T-cell (primary cell): ENCODE data around the gene TTBK1. TPM values are rescaled to one million over a fixed set of nuclear protein-coding genes. Genes with fewer than 3 reads are reported as not detected.

Experiments used
- ATAC-seq, 4 experiments: fragments of 200-7000 bp in 3 of 4; fragments of 150-1000 bp in 1 of 4; cut with Tn5 transposase; replicated peaks in 1 of 4; 1 replicate in 3 of 4; 2 replicates in 1 of 4; pipeline ENCODE4 v1.10.0; 2021; ENCODE audit warnings: moderate library complexity in 3 of 4, mild to moderate bottlenecking in 2 of 4, moderate number of reproducible peaks in 1 of 4
- CTCF ChIA-PET, 2 donors: fragments of 300-600 bp; sonication (Branson Sonifier 250); formaldehyde crosslinking; loops; one replicate each; lab custom pipeline; 2022; ENCODE audit warnings: antibody characterized with exemption in 2 of 2; lab: Charles Lee
- POLR2A ChIA-PET, 2 donors: fragments of 300-600 bp; sonication (Branson Sonifier 250); formaldehyde crosslinking; loops; one replicate each; lab custom pipeline; 2022; ENCODE audit warnings: antibody characterized with exemption in 2 of 2; lab: Charles Lee
- DNase-seq, 35 experiments: peaks; one replicate each; pipeline versions ENCODE4 v3.0.0 to v3.0.0-alpha.2; 2013 to 2023
- H3K27ac ChIP-seq: one replicate; pipeline ENCODE4 v1.5.1; 2013; ENCODE audit warnings: low read length
- H3K27me3 ChIP-seq, 2 experiments: replicated peaks in 1 of 2; 1 replicate in 1 of 2; 2 replicates in 1 of 2; pipeline versions ENCODE4 v1.6.1 to v1.7.0; 2013; ENCODE audit warnings: low read length in 1 of 2, mixed read lengths in 1 of 2; ENCODE audit not compliant: control insufficient read depth in 2 of 2, insufficient read depth in 2 of 2; ENCODE audit errors: extremely low read depth in 1 of 2
- H3K36me3 ChIP-seq, 2 donors: 1 replicate in 1 of 2; 2 replicates in 1 of 2; pipeline versions ENCODE4 v1.6.1 to v1.7.0; 2013; ENCODE audit warnings: low read length in 1 of 2; ENCODE audit not compliant: control insufficient read depth in 2 of 2, insufficient read depth in 1 of 2; ENCODE audit errors: extremely low read depth in 1 of 2
- H3K4me1 ChIP-seq, 2 experiments: 1 replicate in 1 of 2; 2 replicates in 1 of 2; pipeline versions ENCODE4 v1.6.1 to v1.7.0; 2013; ENCODE audit warnings: low read length in 2 of 2, mixed read lengths in 1 of 2; ENCODE audit not compliant: insufficient read depth in 2 of 2, control insufficient read depth in 1 of 2; ENCODE audit errors: extremely low read depth in 1 of 2
- H3K4me3 ChIP-seq, 2 donors: 1 replicate in 1 of 2; 2 replicates in 1 of 2; pipeline versions ENCODE4 v1.5.1 to v1.7.0; 2013; ENCODE audit warnings: mild to moderate bottlenecking in 2 of 2, low read length in 1 of 2, moderate library complexity in 1 of 2; ENCODE audit not compliant: control insufficient read depth in 1 of 2; ENCODE audit errors: extremely low read depth in 1 of 2
- H3K9me3 ChIP-seq: 2 replicates; pipeline ENCODE4 v1.7.0; 2013
- H3K27ac Mint-ChIP-seq, 2 donors: one replicate each; pipeline ENCODE4 v1.8.0; 2020 to 2021; ENCODE audit warnings: mild to moderate bottlenecking in 2 of 2, mixed read lengths in 2 of 2
- H3K27me3 Mint-ChIP-seq, 2 donors: one replicate each; pipeline ENCODE4 v1.8.0; 2021 to 2022; ENCODE audit warnings: mixed read lengths in 2 of 2
- H3K36me3 Mint-ChIP-seq: one replicate; pipeline ENCODE4 v1.8.0; 2021; ENCODE audit warnings: mixed read lengths
- H3K4me1 Mint-ChIP-seq, 3 donors: one replicate each; pipeline ENCODE4 v1.8.0; 2020 to 2022; ENCODE audit warnings: mixed read lengths in 3 of 3, mild to moderate bottlenecking in 1 of 3
- H3K4me3 Mint-ChIP-seq, 3 donors: one replicate each; pipeline ENCODE4 v1.8.0; 2020 to 2022; ENCODE audit warnings: mild to moderate bottlenecking in 3 of 3, mixed read lengths in 3 of 3, moderate library complexity in 3 of 3
- H3K9me3 Mint-ChIP-seq, 3 donors: one replicate each; pipeline ENCODE4 v1.8.0; 2020 to 2022; ENCODE audit warnings: mixed read lengths in 3 of 3
- WGBS: methylation state at CpG from one replicate; pipeline ENCODE4 v1.1.5; 2013; ENCODE audit warnings: missing lambda C conversion rate; ENCODE audit not compliant: insufficient coverage; 5-methylcytosine and 5-hydroxymethylcytosine counted together
- total RNA-seq, 35 experiments: library from RNA in 6 of 35; stranded (reverse) in 6 of 35; fragments of 120-200 nt in 1 of 35; gene quantifications; one replicate each; pipeline versions ENCODE4 v1.2.1 to v1.2.4 and lab custom pipeline; 2013 to 2026

TTBK1 gene
- total RNA-seq, 5 donors from 2014 or later (not counting 1 experiment from before 2014, with no cell fraction given) = 0.03 to 0.07 TPM; not detected in 3

- Mint-ChIP-seq H3K9me3 (no peaks in the 10 kb centered on the region), H3K27ac (peak overlapping the region; percentile 72 to 89), H3K4me3 (peak overlapping the region; percentile 82 to 85 (median 85)), H3K27me3 (peaks cover 6 to 14% of the 10 kb centered on the region in 2 donors), H3K4me1 (peaks cover 11 to 20% (median 14%) of the 10 kb centered on the region in 3 donors), H3K36me3 (no peaks in the 10 kb centered on the region)
- 5% methylated on average over 22 of the region's 46 CpGs for WGBS
- H3K27ac ChIP-seq = peak overlapping the region; percentile 58
- H3K9me3 ChIP-seq = no peaks in the 10 kb centered on the region
- ATAC-seq (peak; percentile 96 to 98 (median 98)), DNase-seq (peak; percentile 62 to 88 (median 76))
- POLR2A ChIA-PET = interaction anchor here in 1 of 2 donors (0.6 kb wide), 1 partner anchor 228 kb away, joined by 3 read pairs; no protein-coding TSS in a partner anchor
- CTCF ChIA-PET = interaction anchor here in 1 of 2 donors (0.8 to 1.0 kb wide), 2 partner anchors 16 to 18 kb away, joined by 3 to 5 read pairs; partner anchors contain the start of gene DNPH1
- H3K4me3 ChIP-seq = peak overlapping the region; percentile 56 to 63
- peaks cover 7 to 21% of the 10 kb centered on the region in 2 experiments for H3K4me1 ChIP-seq
- peaks cover 16 to 48% of the 10 kb centered on the region in 2 experiments for H3K27me3 ChIP-seq
- H3K36me3 ChIP-seq = no peaks in the 10 kb centered on the region
Observed at GRCh38 chr6:43247114-43247999, 4.1 kb downstream of the TTBK1 start.

DNA sequence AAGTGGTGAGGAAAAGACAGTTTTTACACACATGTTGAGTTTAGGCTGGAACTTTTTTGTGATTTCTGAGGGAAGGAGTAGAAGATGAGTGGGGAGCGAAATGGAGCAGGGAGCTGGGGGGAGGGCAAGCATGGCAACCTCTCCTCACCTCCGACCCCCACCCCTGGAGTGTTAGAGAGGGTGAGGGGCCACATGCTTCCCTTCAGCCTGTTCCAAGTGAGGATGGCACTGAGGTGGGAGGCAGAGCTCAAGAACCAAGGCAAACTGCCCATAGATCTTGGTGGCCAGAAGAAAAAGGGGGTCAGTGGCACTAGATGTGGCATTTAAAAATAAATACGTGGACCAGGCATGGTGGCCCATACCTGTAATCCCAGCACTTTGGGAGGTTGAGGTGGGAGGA is 4.8 kb downstream of the TTBK1 start:
- no CpG with 5 or more reads among the region's 3 CpGs for WGBS
- POLR2A ChIA-PET = interaction anchor here in 1 of 2 donors (0.6 kb wide), 1 partner anchor 227 kb away, joined by 3 read pairs; no protein-coding TSS in a partner anchor
- no peak for DNase-seq
- Histone ChIP-seq H3K4me3 (no peak overlapping the region), H3K27ac (no peak overlapping the region), H3K4me1 (peaks cover 7 to 21% of the 10 kb centered on the region in 2 experiments), H3K9me3 (no peaks in the 10 kb centered on the region), H3K27me3 (peaks cover 14 to 47% of the 10 kb centered on the region in 2 experiments), H3K36me3 (no peaks in the 10 kb centered on the region)
- Mint-ChIP-seq H3K27me3 (peaks cover 11 to 20% of the 10 kb centered on the region in 2 donors), H3K9me3 (no peaks in the 10 kb centered on the region), H3K4me1 (peaks cover 11 to 20% (median 14%) of the 10 kb centered on the region in 3 donors), H3K36me3 (no peaks in the 10 kb centered on the region), H3K4me3 (peak overlapping the region; percentile 82 to 85 (median 85)), H3K27ac (no peak overlapping the region)
- no peak for ATAC-seq
- CTCF ChIA-PET = interaction anchor here in 1 of 2 donors (0.5 kb wide), 1 partner anchor 247 kb away, joined by 4 read pairs; no protein-coding TSS in a partner anchor

- no peak for DNase-seq
Observed at GRCh38 chr6:43248791-43249190, 5.5 kb downstream of the TTBK1 start.

GRCh38 chr6:43250992-43251373 is 7.7 kb downstream of the TTBK1 start:
- peaks cover 7 to 21% of the 10 kb centered on the region in 2 experiments for H3K4me1 ChIP-seq
- WGBS = 23% methylated on average over 5 of the region's 8 CpGs
- Mint-ChIP-seq H3K36me3 (no peaks in the 10 kb centered on the region), H3K4me3 (no peak overlapping the region), H3K27me3 (peaks cover 18 to 34% of the 10 kb centered on the region in 2 donors), H3K4me1 (peaks cover 11 to 20% (median 14%) of the 10 kb centered on the region in 3 donors), H3K27ac (peak overlapping the region in 1 of 2 donors; percentile 4), H3K9me3 (no peaks in the 10 kb centered on the region)
- CTCF ChIA-PET = interaction anchor here in 1 of 2 donors (0.5 kb wide), 1 partner anchor 140 kb away, joined by 4 read pairs; no protein-coding TSS in a partner anchor
- POLR2A ChIA-PET = interaction anchor here in 1 of 2 donors (0.5 kb wide), 1 partner anchor 158 kb away, joined by 7 read pairs; no protein-coding TSS in a partner anchor
- H3K4me3 ChIP-seq = no peak overlapping the region
- no peaks in the 10 kb centered on the region for H3K9me3 ChIP-seq
- DNase-seq (no peak), ATAC-seq (no peak)
- H3K36me3 ChIP-seq = no peaks in the 10 kb centered on the region
- H3K27me3 ChIP-seq = peaks cover 6 to 41% of the 10 kb centered on the region in 2 experiments
- H3K27ac ChIP-seq = no peak overlapping the region

More at GRCh38 chr6:43248791-43249190, 5.5 kb downstream of the TTBK1 start:
- no peak overlapping the region for H3K27ac ChIP-seq
- H3K4me3 ChIP-seq = no peak overlapping the region
- H3K36me3 ChIP-seq = no peaks in the 10 kb centered on the region
- H3K27me3 ChIP-seq = peaks cover 14 to 50% of the 10 kb centered on the region in 2 experiments
- H3K4me1 ChIP-seq = peaks cover 7 to 21% of the 10 kb centered on the region in 2 experiments
- no peak for ATAC-seq
- no peaks in the 10 kb centered on the region for H3K9me3 Mint-ChIP-seq
- POLR2A ChIA-PET = no interaction called here
- H3K4me1 Mint-ChIP-seq = peaks cover 11 to 20% (median 14%) of the 10 kb centered on the region in 3 donors
- CTCF ChIA-PET = no interaction called here
- peaks cover 14 to 25% of the 10 kb centered on the region in 2 donors for H3K27me3 Mint-ChIP-seq
- no peaks in the 10 kb centered on the region for H3K36me3 Mint-ChIP-seq
- H3K4me3 Mint-ChIP-seq = peak overlapping the region in 1 of 3 donors; percentile 10
- H3K27ac Mint-ChIP-seq = no peak overlapping the region
- H3K9me3 ChIP-seq = no peaks in the 10 kb centered on the region

- peaks cover 0 to 2% of the 10 kb centered on the region in 2 experiments for H3K4me1 ChIP-seq
- 80% methylated on average over 2 of the region's 11 CpGs for whole genome bisulfite sequencing
- H3K36me3 ChIP-seq = no peaks in the 10 kb centered on the region
- Mint-ChIP-seq H3K9me3 (no peaks in the 10 kb centered on the region), H3K36me3 (no peaks in the 10 kb centered on the region), H3K27me3 (peaks cover 21 to 38% of the 10 kb centered on the region in 2 donors), H3K4me1 (peaks cover 0 to 10% (median 4%) of the 10 kb centered on the region in 3 donors), H3K4me3 (no peak overlapping the region), H3K27ac (no peak overlapping the region)
- POLR2A ChIA-PET = no interaction called here
- H3K27ac ChIP-seq = no peak overlapping the region
- CTCF ChIA-PET = interaction anchor here in 1 of 2 donors (0.6 kb wide), 1 partner anchor 13 kb away, joined by 4 read pairs; no protein-coding TSS in a partner anchor
- H3K27me3 ChIP-seq = peaks cover 6 to 44% of the 10 kb centered on the region in 2 experiments
- no peaks in the 10 kb centered on the region for H3K9me3 ChIP-seq
- DNase-seq = no peak
- H3K4me3 ChIP-seq = no peak overlapping the region
- no peak for ATAC-seq
Observed at GRCh38 chr6:43253401-43253800, 10.1 kb downstream of the TTBK1 start.
